K562 (cell line): ENCODE results near the gene ADAMTS14. TPM values are rescaled to one million over a fixed set of nuclear protein-coding genes. Genes with fewer than 3 reads are reported as not detected.

Experiments
- ATAC-seq: fragments of 200-7000 bp; cut with Tn5 transposase; 3 replicates; pipeline ENCODE4 v1.9.1; 2020; ENCODE audit warnings: moderate library complexity
- BruUV-seq: library from RNA; stranded (reverse); fragments of 400-500 nt; replicated peaks from 2 replicates; lab custom pipeline; 2021; lab: Mats Ljungman, UMichigan
- CTCF ChIA-PET: fragments of 300-600 bp; formaldehyde crosslinking; extraction: SDS; loops from one replicate; lab custom pipeline; 2021; ENCODE audit warnings: low intra/inter-chr PET ratio; lab: Yijun Ruan, JAX
- POLR2A ChIA-PET: fragments of 300-600, 350-650 bp; sonication (Branson Sonifier 250); formaldehyde crosslinking; extraction: SDS; loops from one replicate; lab custom pipeline; 2021; ENCODE audit warnings: antibody characterized with exemption, inconsistent platforms; lab: Yijun Ruan, JAX
- DNase-seq, 4 experiments: peaks; one replicate each; pipeline versions ENCODE4 v3.0.0 to v3.0.0-alpha.2; 2011 to 2018; ENCODE audit warnings: low spot score in 3 of 4, mixed read lengths in 3 of 4; ENCODE audit errors: extremely low read depth in 1 of 4
- FAIRE-seq: peaks from 2 replicates; lab custom pipeline; 2011; peaks lifted over from hg19 to GRCh38; lab: Jason Lieb, UNC
- H2AFZ ChIP-seq: 2 replicates; pipeline ENCODE4 v1.6.0; 2011; ENCODE audit warnings: low read depth, low read length, control low read depth, inconsistent platforms
- H3K27ac ChIP-seq: fragments of 200-600 bp; 3 replicates; pipeline ENCODE4 v1.8.0; 2011; ENCODE audit warnings: low read depth, mild to moderate bottlenecking, control low read depth, inconsistent platforms, low read length, moderate library complexity, mixed read lengths; ENCODE audit errors: extremely low read depth
- H3K27me3 ChIP-seq, 2 experiments: fragments of 300-600 bp in 1 of 2; 2 replicates in 1 of 2; 3 replicates in 1 of 2; pipeline versions ENCODE4 v1.6.0 to v1.8.0; 2011; ENCODE audit warnings: inconsistent platforms in 2 of 2, low read length in 2 of 2, mild to moderate bottlenecking in 1 of 2, mixed read lengths in 1 of 2, moderate library complexity in 1 of 2; ENCODE audit not compliant: control insufficient read depth in 2 of 2, insufficient read depth in 2 of 2
- H3K36me3 ChIP-seq: fragments of 300-600 bp; 3 replicates; pipeline ENCODE4 v1.8.0; 2011; ENCODE audit warnings: mild to moderate bottlenecking, low read length, inconsistent platforms; ENCODE audit not compliant: control insufficient read depth, insufficient read depth
- H3K4me1 ChIP-seq, 2 experiments: fragments of 200-600 bp in 1 of 2; replicated peaks in 1 of 2; 2 replicates in 1 of 2; 3 replicates in 1 of 2; pipeline versions ENCODE4 v1.5.1 to v1.8.0; 2011; ENCODE audit warnings: inconsistent platforms in 2 of 2, low read length in 2 of 2, mild to moderate bottlenecking in 1 of 2, mixed read lengths in 1 of 2, moderate library complexity in 1 of 2; ENCODE audit not compliant: control insufficient read depth in 2 of 2, insufficient read depth in 2 of 2
- H3K4me2 ChIP-seq: 2 replicates; pipeline ENCODE4 v1.6.1; 2011; ENCODE audit warnings: low read length, control low read depth, inconsistent platforms, mixed read lengths; ENCODE audit not compliant: insufficient read depth
- H3K4me3 ChIP-seq: fragments of 200-600 bp; sonication (generic), shearing (Covaris generic); 2 replicates; pipeline ENCODE4 v1.5.1; 2016; ENCODE audit warnings: control low read depth, inconsistent platforms
- H3K79me2 ChIP-seq: fragments of 200-600 bp; 3 replicates; pipeline ENCODE4 v1.8.0; 2011; ENCODE audit warnings: low read length, inconsistent platforms; ENCODE audit not compliant: control insufficient read depth, insufficient read depth
- H3K9ac ChIP-seq, 2 experiments: 2 replicates each; pipeline versions ENCODE4 v1.6.0 to v1.6.1; 2011; ENCODE audit warnings: low read depth in 2 of 2, low read length in 2 of 2, control low read depth in 1 of 2, inconsistent platforms in 1 of 2, mild to moderate bottlenecking in 1 of 2, mixed read lengths in 1 of 2; ENCODE audit not compliant: insufficient read depth in 1 of 2
- H3K9me1 ChIP-seq: one replicate; pipeline ENCODE4 v1.6.0; 2011; ENCODE audit warnings: inconsistent platforms, mild to moderate bottlenecking, low read length, moderate library complexity; ENCODE audit not compliant: control insufficient read depth, insufficient read depth
- H3K9me3 ChIP-seq: replicated peaks from 2 replicates; pipeline ENCODE4 v1.5.1; 2011; ENCODE audit warnings: low read depth, low read length, inconsistent platforms; ENCODE audit not compliant: control insufficient read depth, insufficient read depth
- H4K20me1 ChIP-seq: replicated peaks from 2 replicates; pipeline ENCODE4 v1.6.1; 2011; ENCODE audit warnings: low read length, inconsistent platforms, mixed read lengths; ENCODE audit not compliant: control insufficient read depth, insufficient read depth
- AFF1 ChIP-seq, 2 experiments: fragments of 450-650 bp; IDR thresholded peaks; 2 replicates each; pipeline ENCODE4 v1.6.1; 2018; ENCODE audit warnings: mild to moderate bottlenecking in 2 of 2, low read depth in 1 of 2; ENCODE audit not compliant: partially characterized antibody in 2 of 2
- CBX5 ChIP-seq: IDR thresholded peaks from 2 replicates; pipeline ENCODE4 v1.6.1; 2014; ENCODE audit warnings: low read depth, borderline replicate concordance
- CHD4 ChIP-seq: fragments of 200-600 bp; sonication (generic); IDR thresholded peaks from 3 replicates; pipeline ENCODE4 v1.6.1; 2012; ENCODE audit warnings: low read depth, mild to moderate bottlenecking, mixed read lengths, low read length, inconsistent platforms; ENCODE audit not compliant: insufficient read depth, insufficient replicate concordance, poor library complexity, severe bottlenecking
- E2F1 ChIP-seq: sonication (generic); formaldehyde crosslinking; IDR thresholded peaks from 2 replicates; pipeline ENCODE4 v1.8.1; 2023; ENCODE audit warnings: mild to moderate bottlenecking, missing genetic modification reagents, moderate library complexity
- HDAC3 ChIP-seq: fragments of 450-650 bp; IDR thresholded peaks from 2 replicates; pipeline ENCODE4 v1.6.1; 2018; ENCODE audit warnings: borderline replicate concordance, mild to moderate bottlenecking, moderate library complexity; ENCODE audit not compliant: partially characterized antibody
- NFE2 ChIP-seq: IDR thresholded peaks from 2 replicates; pipeline ENCODE4 v1.6.1; 2014; ENCODE audit warnings: antibody characterized with exemption, low read depth
- POLR2AphosphoS5 ChIP-seq: IDR thresholded peaks from 2 replicates; pipeline ENCODE4 v1.6.1; 2011; ENCODE audit warnings: mild to moderate bottlenecking, low read depth, low read length, moderate library complexity; ENCODE audit not compliant: control insufficient read depth, insufficient read depth
- SP2 ChIP-seq: IDR thresholded peaks from 2 replicates; pipeline ENCODE4 v1.6.1; 2011; ENCODE audit warnings: mild to moderate bottlenecking, low read depth, low read length, moderate library complexity; ENCODE audit not compliant: poor library complexity, severe bottlenecking; ENCODE audit errors: extremely low read depth
- STAT6 ChIP-seq: sonication (generic); formaldehyde crosslinking; IDR thresholded peaks from 2 replicates; pipeline ENCODE4 v1.8.1; 2023; ENCODE audit warnings: mild to moderate bottlenecking, missing genetic modification reagents
- ZNF174 ChIP-seq: fragments of 250-450 bp; sonication (Bioruptor Pico); IDR thresholded peaks from 2 replicates; pipeline ENCODE4 v1.4.0; 2020; ENCODE audit warnings: mild to moderate bottlenecking
- ZNF316 ChIP-seq: fragments of 450-650 bp; IDR thresholded peaks from 2 replicates; pipeline ENCODE4 v1.6.1; 2016
- ZNF41 ChIP-seq: fragments of 250-450 bp; sonication (Bioruptor Pico); conservative IDR thresholded peaks from 2 replicates; pipeline ENCODE4 v1.4.0; 2020; ENCODE audit warnings: mild to moderate bottlenecking
- ZNF445 ChIP-seq: fragments of 250-450 bp; sonication (Bioruptor Pico); IDR thresholded peaks from 2 replicates; pipeline ENCODE4 v1.4.0; 2020; ENCODE audit warnings: low read depth, mild to moderate bottlenecking, moderate library complexity
- ZNF551 ChIP-seq: fragments of 250-450 bp; sonication (Bioruptor Pico); IDR thresholded peaks from 2 replicates; pipeline ENCODE4 v1.5.0; 2021; ENCODE audit warnings: mild to moderate bottlenecking, moderate library complexity
- WGBS: fragments of 100-300 bp; shearing (Covaris generic); methylation state at CpG from one replicate; pipeline ENCODE4 v1.1.6; 2016; ENCODE audit warnings: low coverage, mixed read lengths; ENCODE audit not compliant: insufficient coverage; ENCODE audit errors: missing lambda C conversion rate; 5-methylcytosine and 5-hydroxymethylcytosine counted together
- in situ Hi-C: fragments of 300-500 bp; cut with MboI; formaldehyde crosslinking; loops from 4 replicates; pipeline ENCODE4 v1.15.0; 2018; ENCODE audit warnings: inconsistent platforms, mixed read lengths
- intact Hi-C: fragments of 100-400 bp; cut with micrococcal nuclease; formaldehyde crosslinking; loops from 2 replicates; pipeline ENCODE4 v1.14.2; 2022
- polyA plus RNA-seq, 8 experiments: library from polyadenylated mRNA; depleted of rRNA in 4 of 8; stranded (reverse) in 5 of 8; unstranded in 3 of 8; fragments of >200 nt; fragmentation: Nextera tagmentation in 2 of 8; fragmentation: Illumina TruSeq in 1 of 8; extraction: Ambion mirVana in 2 of 8; extraction: Trizol in 1 of 8; gene quantifications; 2 replicates each; pipeline versions ENCODE4 v1.2.1 to v1.2.3, GENCODE V29; 2011 to 2014; ENCODE audit warnings: inconsistent platforms in 1 of 8, missing spikeins in 1 of 8
- total RNA-seq, 7 experiments: library from RNA; depleted of rRNA in 6 of 7; stranded (reverse); fragments of >200 nt in 6 of 7; fragmentation: Illumina TruSeq in 2 of 7; extraction: Trizol in 2 of 7; gene quantifications; 2 replicates each; pipeline versions ENCODE4 v1.2.1 to v1.2.3, GENCODE V29; 2011 to 2021; ENCODE audit warnings: low replicate concordance in 1 of 7

The ADAMTS14 gene
- total and polyA plus RNA-seq, 9 of the 15 experiments (the other 6 are each of a cell fraction or from before 2014, with no cell fraction given): 0.04 to 37.4 (median 15.9) TPM

- TF ChIP-seq POLR2AphosphoS5 (no peak), ZNF316 (no peak), SP2 (no peak), NFE2 (no peak), E2F1 (CRISPR knock-in tag) (no peak), ZNF41 (no peak), CBX5 (no peak), ZNF445 (no peak)
Measured at GRCh38 chr10:70736525-70736924, 64.2 kb downstream of the ADAMTS14 start (continued).

GRCh38 chr10:70737250-70737649 is 64.9 kb downstream of the ADAMTS14 start:
- H3K4me3 ChIP-seq: no peak overlapping the region
- no peak overlapping the region for H3K4me2 ChIP-seq
- H3K9ac ChIP-seq: peak overlapping the region in 1 of 2 experiments; percentile 75; a peak in 2 of 4 replicates
- no peaks in the 10 kb centered on the region for H3K9me1 ChIP-seq
- DNase-seq (no peak), ATAC-seq (no peak), FAIRE-seq (no peak)
- no peak overlapping the region for H2AFZ ChIP-seq
- POLR2A ChIA-PET: interaction anchor here (0.6 kb wide), 1 partner anchor 439 kb away, joined by 3 read pairs; no protein-coding TSS in a partner anchor
- peaks cover 31 to 44% of the 10 kb centered on the region in 2 experiments for H3K4me1 ChIP-seq
- CTCF ChIA-PET: no interaction called here
- H3K36me3 ChIP-seq: peaks cover 93% of the 10 kb centered on the region
- no peaks in the 10 kb centered on the region for H3K9me3 ChIP-seq
- no peaks in the 10 kb centered on the region for H3K27me3 ChIP-seq
- 68% methylated on average over 6 of the region's 6 CpGs for WGBS
- intact Hi-C loops: no loop called here
- H4K20me1 ChIP-seq: no peaks in the 10 kb centered on the region
- BruUV-seq: no TSS peak
- H3K27ac ChIP-seq: no peak overlapping the region
- in situ Hi-C loops: no loop called here
- peaks cover 22% of the 10 kb centered on the region for H3K79me2 ChIP-seq
- no peak for TF ChIP-seq HDAC3
- no peak for TF ChIP-seq CHD4
- no peak for TF ChIP-seq ZNF551 (CRISPR knock-in tag)
- no peak for TF ChIP-seq ZNF174 (CRISPR knock-in tag)
- TF ChIP-seq AFF1 (IDR thresholded peaks at IDR 0.05; ENCODE audit: low read depth in 1 of 2, partially characterized antibody in 2 of 2): no peak
- TF ChIP-seq STAT6 (CRISPR knock-in tag): no peak
